Muscle layer of colon (tissue), 2 donors: Measurements from ENCODE around the gene NAA16.
"Not testable (repeated sequence)": the region's sequence is repeated elsewhere in the genome, so short reads cannot be mapped to it uniquely, and the experiment has no call there.

Source experiments
- H3K27ac ChIP-seq: one replicate; pipeline ENCODE4 v1.7.0; 2013; ENCODE audit warnings: low read depth, mild to moderate bottlenecking, low read length, moderate library complexity
- H3K27me3 ChIP-seq, 2 donors: one replicate each; pipeline ENCODE4 v1.7.0; 2013; ENCODE audit warnings: low read length in 2 of 2, mild to moderate bottlenecking in 2 of 2; ENCODE audit not compliant: insufficient read depth in 2 of 2, control insufficient read depth in 1 of 2
- H3K36me3 ChIP-seq: one replicate; pipeline ENCODE4 v1.7.0; 2013; ENCODE audit warnings: mild to moderate bottlenecking, low read length; ENCODE audit not compliant: insufficient read depth
- H3K4me1 ChIP-seq: one replicate; pipeline ENCODE4 v1.7.0; 2013; ENCODE audit warnings: mild to moderate bottlenecking, low read length; ENCODE audit not compliant: insufficient read depth
- H3K4me3 ChIP-seq, 2 donors: one replicate each; pipeline ENCODE4 v1.7.0; 2013; ENCODE audit warnings: low read length in 2 of 2, low read depth in 1 of 2, mild to moderate bottlenecking in 1 of 2, moderate library complexity in 1 of 2
- H3K9ac ChIP-seq: one replicate; pipeline ENCODE4 v1.7.0; 2013; ENCODE audit warnings: low read length
- H3K9me3 ChIP-seq: one replicate; pipeline ENCODE4 v1.7.0; 2013; ENCODE audit warnings: mild to moderate bottlenecking, low read length
- donor health status: abdominal sarcoma.
- donor health status: Adenocarcinoma of cecum.

NAA16 gene

GRCh38 chr13:41310963-41311405 is at the start of gene NAA16:
TSS of gene NAA16 (plus strand) at chr13:41311267. CDS start at chr13:41311529, 262 bp downstream.
- H3K4me1 ChIP-seq = peaks cover 23% of the 10 kb centered on the region
- H3K9me3 ChIP-seq = no peaks in the 10 kb centered on the region

GRCh38 chr13:41263261-41263971 is 47.7 kb upstream of the NAA16 start, which contains the start of gene MTRF1:
TSS of gene MTRF1 (minus strand) at chr13:41263576. CDS start at chr13:41260907, 2,669 bp downstream.
- H3K4me1 ChIP-seq = peaks cover 7% of the 10 kb centered on the region
- H3K36me3 ChIP-seq = peaks cover 10% of the 10 kb centered on the region
- H3K27me3 ChIP-seq = no peaks in the 10 kb centered on the region
- H3K9me3 ChIP-seq = no peaks in the 10 kb centered on the region
- peak within 1 kb of the TSS; percentile 48 for H3K27ac ChIP-seq
- H3K9ac ChIP-seq = peak within 1 kb of the TSS; percentile 51
- H3K4me3 ChIP-seq = peak within 1 kb of the TSS; percentile 43 to 69

More at GRCh38 chr13:41310963-41311405, at the start of gene NAA16:
- Histone ChIP-seq H3K36me3 (no peaks in the 10 kb centered on the region), H3K27ac (peak within 1 kb of the TSS; percentile 91), H3K4me3 (peak within 1 kb of the TSS; percentile 78 to 93), H3K27me3 (no peaks in the 10 kb centered on the region), H3K9ac (peak within 1 kb of the TSS; percentile 75)

GRCh38 chr13:41267106-41267505 is 44.0 kb upstream of the NAA16 start:
- Histone ChIP-seq H3K4me3 (no peak overlapping the region), H3K9me3 (no peaks in the 10 kb centered on the region), H3K9ac (no peak overlapping the region), H3K36me3 (no peaks in the 10 kb centered on the region), H3K4me1 (peaks cover 7% of the 10 kb centered on the region), H3K27ac (no peak overlapping the region), H3K27me3 (no peaks in the 10 kb centered on the region)

- H3K9ac ChIP-seq = no peak overlapping the region
- H3K27me3 ChIP-seq = no peaks in the 10 kb centered on the region
- no peaks in the 10 kb centered on the region for H3K4me1 ChIP-seq
- H3K36me3 ChIP-seq = no peaks in the 10 kb centered on the region
- no peak overlapping the region for H3K4me3 ChIP-seq
- H3K27ac ChIP-seq = no peak overlapping the region
- H3K9me3 ChIP-seq = no peaks in the 10 kb centered on the region
Observed at GRCh38 chr13:41268764-41269163, 42.3 kb upstream of the NAA16 start.

- Histone ChIP-seq H3K27ac (no peak overlapping the region), H3K4me3 (no peak overlapping the region), H3K9ac (no peak overlapping the region), H3K4me1 (no peaks in the 10 kb centered on the region), H3K27me3 (no peaks in the 10 kb centered on the region), H3K9me3 (no peaks in the 10 kb centered on the region), H3K36me3 (no peaks in the 10 kb centered on the region)
Observed at GRCh38 chr13:41271456-41272285, 39.4 kb upstream of the NAA16 start.

- H3K4me1 ChIP-seq = no peaks in the 10 kb centered on the region
- no peak overlapping the region for H3K9ac ChIP-seq
- H3K36me3 ChIP-seq = no peaks in the 10 kb centered on the region
- H3K27ac ChIP-seq = no peak overlapping the region
- no peaks in the 10 kb centered on the region for H3K9me3 ChIP-seq
- no peaks in the 10 kb centered on the region for H3K27me3 ChIP-seq
- no peak overlapping the region for H3K4me3 ChIP-seq
Observed at GRCh38 chr13:41273831-41274441, 37.1 kb upstream of the NAA16 start.

GRCh38 chr13:41274881-41275280 is 36.2 kb upstream of the NAA16 start:
- Histone ChIP-seq H3K9me3 (no peaks in the 10 kb centered on the region), H3K27ac (no peak overlapping the region), H3K4me3 (no peak overlapping the region), H3K4me1 (no peaks in the 10 kb centered on the region), H3K9ac (no peak overlapping the region), H3K36me3 (no peaks in the 10 kb centered on the region), H3K27me3 (no peaks in the 10 kb centered on the region)

- Histone ChIP-seq H3K27me3 (no peaks in the 10 kb centered on the region), H3K4me1 (no peaks in the 10 kb centered on the region), H3K36me3 (no peaks in the 10 kb centered on the region), H3K27ac (no peak overlapping the region), H3K4me3 (no peak overlapping the region), H3K9me3 (no peaks in the 10 kb centered on the region), H3K9ac (no peak overlapping the region)
Observed at GRCh38 chr13:41276824-41277223, 34.2 kb upstream of the NAA16 start.

- H3K36me3 ChIP-seq, H3K9ac ChIP-seq, H3K4me3 ChIP-seq, H3K9me3 ChIP-seq, H3K27me3 ChIP-seq, H3K4me1 ChIP-seq, H3K27ac ChIP-seq: not testable (repeated sequence)
Observed at GRCh38 chr13:41279156-41279555, 31.9 kb upstream of the NAA16 start.

GRCh38 chr13:41282129-41282571 is 28.9 kb upstream of the NAA16 start:
- Histone ChIP-seq H3K4me1 (no peaks in the 10 kb centered on the region), H3K27ac (no peak overlapping the region), H3K9ac (no peak overlapping the region), H3K4me3 (no peak overlapping the region), H3K9me3 (no peaks in the 10 kb centered on the region), H3K36me3 (no peaks in the 10 kb centered on the region), H3K27me3 (no peaks in the 10 kb centered on the region)

- Histone ChIP-seq H3K4me1 (no peaks in the 10 kb centered on the region), H3K27me3 (no peaks in the 10 kb centered on the region), H3K36me3 (no peaks in the 10 kb centered on the region), H3K27ac (no peak overlapping the region), H3K9me3 (no peaks in the 10 kb centered on the region), H3K4me3 (no peak overlapping the region), H3K9ac (no peak overlapping the region)
Observed at GRCh38 chr13:41284512-41285288, 26.4 kb upstream of the NAA16 start.
